GM19035 (cell line): ENCODE data around the gene SELP.
A peak's percentile ranks its signal among the peaks of the same experiment; 100 is the strongest.

Source experiments
- ATAC-seq: cut with Tn5 transposase; IDR thresholded peaks from one replicate; pipeline ENCODE4 v1.9.1; 2021; ENCODE audit not compliant: unreplicated experiment

The SELP gene

DNA sequence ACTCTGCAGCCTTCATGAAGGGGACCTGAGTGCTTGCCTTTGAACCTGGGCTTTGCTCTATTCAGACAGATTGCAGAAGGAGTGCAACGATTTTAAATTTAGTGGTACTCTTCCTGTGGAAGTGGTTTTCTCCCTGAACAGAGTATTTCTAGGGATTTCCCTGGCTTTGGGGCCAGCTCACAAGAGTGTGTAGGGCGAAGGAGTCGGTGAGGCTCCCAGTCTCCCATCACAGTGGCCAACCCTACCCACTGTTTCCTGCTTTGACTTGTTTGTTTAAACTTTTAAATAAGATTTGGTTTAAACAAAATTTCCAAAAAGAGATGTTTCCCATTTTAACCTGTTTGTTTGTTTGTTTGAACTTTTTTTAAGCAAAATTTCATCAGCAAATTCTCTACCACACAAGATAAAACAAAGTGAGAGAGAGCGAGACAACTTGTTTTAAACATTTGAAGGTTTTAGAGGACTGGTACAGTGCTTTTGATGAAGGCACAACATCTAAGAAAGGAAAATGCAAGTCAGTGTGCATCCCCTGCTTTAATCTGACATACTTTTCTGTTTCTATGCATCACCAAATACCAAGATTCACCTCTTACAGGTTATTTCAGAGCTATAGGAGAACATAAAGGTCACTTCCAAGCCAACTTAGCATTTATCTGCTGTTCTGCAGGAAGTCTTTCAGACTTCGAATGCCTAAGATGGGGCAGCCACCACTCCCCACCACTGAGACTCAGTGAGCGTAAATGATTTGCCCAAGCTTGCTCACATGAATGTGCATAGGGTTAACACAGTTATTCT lies 6.6 kb downstream of the SELP start:
- no peak for ATAC-seq

DNA sequence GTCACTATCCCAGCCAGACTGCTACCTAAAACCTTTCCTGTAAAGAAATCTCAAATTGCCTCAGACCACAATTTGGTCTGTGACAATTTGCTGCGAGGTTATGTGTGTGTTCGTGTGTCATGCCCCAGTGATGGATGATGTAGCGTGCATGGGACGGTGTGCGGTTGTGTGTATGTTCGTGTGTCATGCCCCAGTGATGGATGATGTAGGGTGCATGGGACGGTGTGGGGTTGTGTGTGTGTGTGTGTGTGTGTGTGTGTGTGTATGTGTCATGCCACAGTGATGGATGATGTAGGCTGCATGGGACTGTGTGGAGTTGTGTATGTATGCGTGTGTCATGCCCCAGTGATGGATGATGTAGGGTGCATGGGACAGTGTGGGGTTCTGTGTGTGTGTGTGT lies 9.4 kb downstream of the SELP start:
- ATAC-seq: no peak

DNA sequence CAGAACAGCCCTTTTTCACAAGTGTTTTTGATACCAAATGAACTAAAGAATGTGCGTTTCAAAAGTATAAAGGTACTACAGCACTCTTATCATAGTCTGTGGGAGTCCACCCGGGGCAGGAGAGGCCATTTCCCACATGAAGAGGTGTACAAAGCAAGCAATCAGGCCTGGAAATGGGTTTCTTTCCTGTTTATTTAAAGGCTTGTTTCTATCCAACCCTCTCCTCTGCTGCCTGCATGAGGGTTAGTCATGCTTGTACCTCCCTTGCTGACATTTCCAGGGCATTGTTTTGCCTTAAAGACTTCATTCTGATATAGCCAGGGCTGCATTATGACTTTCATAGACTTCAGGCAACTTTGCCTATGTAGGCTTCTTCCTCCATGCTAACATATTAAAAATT lies 11.6 kb downstream of the SELP start:
- ATAC-seq: no peak

DNA sequence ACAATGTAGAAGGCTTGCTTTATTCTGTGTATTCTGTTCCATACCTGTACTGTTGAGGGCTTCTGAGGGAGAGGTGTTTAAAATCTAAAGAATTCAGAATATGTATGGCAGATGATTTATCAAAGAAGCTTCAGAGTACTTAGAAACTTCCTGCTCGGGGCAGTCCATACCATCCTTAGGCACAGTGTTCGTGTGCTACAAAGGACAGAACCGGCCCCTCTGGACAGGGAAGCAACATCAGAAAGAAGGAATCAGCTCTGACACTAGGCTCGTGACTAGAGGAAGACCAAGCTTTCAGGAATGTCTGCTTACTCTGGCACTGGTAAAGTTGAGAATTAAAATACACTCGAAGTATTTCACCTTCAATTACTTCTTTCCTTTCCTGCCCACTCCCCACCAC lies 14.1 kb downstream of the SELP start:
- ATAC-seq: no peak

DNA sequence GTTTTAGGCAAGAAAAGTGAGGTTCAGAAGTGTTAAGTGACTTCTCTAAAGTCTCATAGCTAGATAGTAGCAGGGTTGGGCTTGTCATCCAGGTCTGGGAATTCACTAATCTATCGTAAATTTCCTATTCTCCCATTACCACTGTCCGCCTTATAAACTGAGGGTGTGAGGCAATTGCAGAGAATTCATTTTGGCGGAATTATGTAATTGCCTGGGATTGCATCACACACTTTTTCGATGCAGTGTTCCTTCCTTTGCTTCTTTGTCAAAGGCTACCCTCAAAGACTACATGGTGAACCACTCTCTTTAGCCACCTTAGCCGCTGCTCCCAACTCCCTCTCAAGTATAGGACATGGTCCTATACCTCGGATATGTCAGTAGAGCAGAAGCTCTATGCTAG lies 19.1 kb downstream of the SELP start:
- ATAC-seq: no peak

DNA sequence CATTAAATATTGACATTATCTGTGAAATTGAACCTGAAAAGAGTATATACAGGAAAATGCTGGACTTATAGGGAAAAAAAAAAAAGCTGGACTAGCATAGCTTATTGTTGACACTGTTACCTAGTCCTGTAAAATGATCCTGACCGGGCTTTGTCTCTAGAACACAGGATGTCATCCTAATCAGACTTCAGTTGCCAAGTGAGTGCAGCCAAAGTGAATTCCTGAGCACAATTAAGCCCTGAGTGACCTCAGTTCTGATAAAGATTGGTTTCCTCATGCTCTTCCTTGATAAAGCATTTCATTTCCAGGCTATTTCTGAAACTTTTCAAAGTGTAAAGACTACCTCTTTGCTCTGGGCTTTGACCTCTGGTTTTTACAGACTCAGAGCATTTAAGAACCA lies 19.8 kb downstream of the SELP start:
- ATAC-seq: no peak

DNA sequence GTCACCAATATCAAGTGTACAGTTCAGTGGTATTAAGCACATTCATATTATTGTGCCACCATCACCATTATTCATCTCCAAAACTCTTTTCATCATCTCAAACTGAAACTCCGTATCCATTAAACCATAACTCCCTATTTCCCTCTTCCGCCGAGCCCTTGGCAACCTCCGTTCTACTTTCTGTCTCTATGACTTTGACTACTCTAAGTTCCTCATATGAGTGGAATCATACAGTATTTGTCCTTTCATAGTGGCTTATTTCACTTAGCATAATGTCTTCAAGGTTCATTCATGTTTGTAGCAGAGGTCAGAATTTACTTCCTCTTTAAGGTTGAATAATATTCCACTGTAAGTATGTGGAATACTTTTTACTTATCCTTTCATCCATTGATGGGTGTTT lies 21.7 kb downstream of the SELP start:
- no peak for ATAC-seq

DNA sequence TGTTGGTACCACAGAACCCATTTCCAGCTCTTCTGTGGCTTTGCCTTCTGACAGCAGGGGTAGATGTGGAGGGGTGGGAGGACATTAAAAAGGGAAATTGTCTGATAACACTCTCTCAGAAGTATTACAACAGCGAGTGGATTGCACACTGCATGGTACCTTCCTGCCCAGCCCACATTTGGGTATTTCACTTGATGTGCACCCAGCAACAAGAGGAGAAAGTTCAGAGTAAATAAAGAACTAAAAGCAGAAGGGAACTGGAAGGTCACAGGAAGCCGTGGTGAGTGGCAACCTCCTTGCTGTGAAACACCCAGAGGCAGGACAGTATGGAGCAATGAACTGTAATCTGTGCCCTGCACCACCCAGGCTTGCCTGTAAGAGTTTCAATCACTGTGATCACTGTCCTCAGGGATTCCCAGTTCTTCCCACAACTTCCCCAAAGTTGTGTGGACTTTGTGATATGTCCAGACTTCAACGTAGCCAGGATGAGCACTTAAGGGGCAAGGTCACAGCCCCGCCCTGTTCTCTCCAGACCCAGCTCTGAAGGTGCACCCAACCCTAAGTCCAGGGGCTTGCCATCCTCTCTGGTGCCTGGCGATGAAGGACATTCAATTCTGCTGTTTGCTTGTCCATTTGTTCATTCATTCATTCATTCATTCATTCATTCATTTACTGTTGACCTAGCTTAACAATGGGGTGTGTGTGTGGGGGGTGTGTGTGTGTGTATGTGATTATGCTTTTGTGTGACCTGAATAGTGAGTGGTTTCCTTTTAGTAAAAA lies 25.0 kb downstream of the SELP start:
- ATAC-seq: no peak

DNA sequence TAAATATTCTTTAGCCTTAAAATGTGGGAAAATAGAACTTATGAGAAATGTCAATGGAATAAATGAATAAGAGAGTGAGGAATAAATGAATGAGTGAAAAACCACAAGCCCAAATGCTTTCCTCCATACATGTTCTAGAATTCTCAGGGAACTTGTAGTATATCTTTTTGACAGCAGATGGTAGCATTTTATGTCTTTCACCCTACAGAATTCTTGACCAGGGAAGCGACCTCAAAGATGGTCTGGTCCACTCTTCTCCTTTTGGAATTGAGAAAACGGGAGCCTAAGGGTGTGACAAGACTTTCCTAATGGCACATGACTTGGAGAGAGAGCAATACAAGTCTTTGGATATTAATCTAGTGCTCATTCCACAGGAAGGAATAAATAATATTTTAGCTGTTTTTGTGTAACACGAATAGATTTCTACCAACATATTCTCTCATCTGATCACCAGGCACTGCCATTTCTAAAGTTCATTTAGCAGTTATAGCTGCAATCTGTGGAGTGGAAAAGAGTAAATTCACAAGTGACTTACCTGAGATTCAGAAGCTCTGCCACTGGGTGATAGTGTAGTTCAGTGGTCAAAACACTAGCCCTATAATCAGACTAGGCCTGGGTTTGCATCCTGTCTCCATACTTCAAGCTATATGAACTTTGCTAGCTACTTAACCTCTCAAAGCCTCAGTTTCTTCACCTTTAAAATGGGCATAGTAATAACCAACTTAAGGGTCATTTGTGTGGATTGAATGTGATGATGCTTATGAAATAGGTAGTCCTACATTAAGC lies 28.6 kb downstream of the SELP start:
- no peak for ATAC-seq

DNA sequence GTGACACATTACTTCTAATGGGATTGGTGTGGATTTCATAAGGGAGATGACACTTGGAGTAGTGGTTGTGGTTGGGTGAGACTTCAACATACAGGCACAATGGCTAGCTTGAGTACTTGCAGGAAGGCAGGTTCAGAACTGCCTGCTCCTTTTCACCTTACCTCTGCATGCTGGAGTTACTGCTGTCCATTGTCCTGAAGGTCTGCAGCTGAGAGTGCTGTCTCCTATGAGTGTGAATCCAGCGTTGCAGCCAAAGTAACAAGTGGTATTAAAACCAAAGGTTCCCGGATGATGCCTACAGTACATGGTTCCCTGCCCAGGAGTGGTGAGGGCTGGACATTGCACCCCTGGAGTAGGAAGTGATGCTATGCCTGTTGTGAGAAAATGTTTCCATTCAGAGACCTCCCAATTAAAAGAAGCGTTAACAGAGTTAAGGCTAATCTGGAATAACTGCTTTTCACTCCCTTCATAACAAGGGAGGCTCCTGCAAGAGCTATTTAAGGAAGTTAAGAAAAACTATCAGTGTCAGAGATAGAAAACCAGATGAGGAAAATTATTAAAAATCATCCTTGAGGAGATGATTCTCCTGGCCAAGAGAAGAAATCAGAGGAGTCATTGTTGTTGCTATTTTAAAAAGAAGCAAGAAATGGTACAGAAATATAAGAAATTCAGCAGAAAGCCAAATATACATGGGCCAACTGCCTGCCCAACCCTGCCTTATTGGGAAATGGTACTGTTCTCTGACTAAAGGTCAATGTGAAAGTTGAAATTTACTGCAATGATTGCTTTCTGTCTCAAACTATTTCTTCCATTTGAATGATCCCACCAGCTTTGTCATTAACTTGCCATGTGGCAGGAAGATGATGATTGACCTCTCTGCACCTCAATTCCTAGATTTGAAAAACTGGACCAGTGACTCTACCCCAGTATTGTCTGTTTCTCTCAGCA lies 33.9 kb downstream of the SELP start:
- no peak for ATAC-seq

DNA sequence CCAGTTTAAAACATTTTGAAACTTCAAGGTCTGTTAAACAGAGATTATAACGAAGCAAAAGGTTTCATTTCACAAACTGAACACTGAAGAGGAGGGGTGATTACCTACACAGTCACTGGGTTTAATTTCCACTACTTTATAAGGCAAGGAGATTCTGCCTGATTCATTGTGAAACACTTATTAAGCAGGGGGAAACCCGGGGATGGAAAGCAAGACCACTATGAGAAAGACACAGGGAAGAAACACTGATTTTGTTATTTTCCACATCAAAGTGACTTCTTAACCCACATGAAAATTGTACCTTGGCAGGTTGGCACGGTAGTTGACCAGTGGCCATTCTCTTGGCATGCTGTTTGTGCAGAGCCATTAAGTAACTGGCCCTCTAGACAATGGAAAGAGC lies 35.5 kb downstream of the SELP start:
- no peak for ATAC-seq

DNA sequence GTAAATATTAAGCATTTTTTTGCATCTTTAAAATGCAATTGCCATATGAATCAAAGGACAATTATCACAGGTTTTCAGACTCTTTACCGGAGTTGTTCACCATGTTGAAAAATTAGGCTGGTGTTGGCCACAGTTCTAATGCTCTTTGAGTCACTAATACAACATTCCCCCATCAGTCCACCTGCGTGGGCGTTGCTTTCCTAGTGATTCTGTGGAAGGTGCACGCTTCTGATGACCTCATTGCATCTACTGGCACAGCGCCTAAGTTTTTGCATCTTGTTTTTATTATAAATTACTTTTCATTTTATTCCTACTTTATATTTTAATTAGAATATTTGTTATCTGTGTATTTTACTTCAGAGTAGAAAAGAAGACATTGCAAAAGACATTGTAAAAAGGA lies 39.0 kb downstream of the SELP start:
- ATAC-seq: no peak

DNA sequence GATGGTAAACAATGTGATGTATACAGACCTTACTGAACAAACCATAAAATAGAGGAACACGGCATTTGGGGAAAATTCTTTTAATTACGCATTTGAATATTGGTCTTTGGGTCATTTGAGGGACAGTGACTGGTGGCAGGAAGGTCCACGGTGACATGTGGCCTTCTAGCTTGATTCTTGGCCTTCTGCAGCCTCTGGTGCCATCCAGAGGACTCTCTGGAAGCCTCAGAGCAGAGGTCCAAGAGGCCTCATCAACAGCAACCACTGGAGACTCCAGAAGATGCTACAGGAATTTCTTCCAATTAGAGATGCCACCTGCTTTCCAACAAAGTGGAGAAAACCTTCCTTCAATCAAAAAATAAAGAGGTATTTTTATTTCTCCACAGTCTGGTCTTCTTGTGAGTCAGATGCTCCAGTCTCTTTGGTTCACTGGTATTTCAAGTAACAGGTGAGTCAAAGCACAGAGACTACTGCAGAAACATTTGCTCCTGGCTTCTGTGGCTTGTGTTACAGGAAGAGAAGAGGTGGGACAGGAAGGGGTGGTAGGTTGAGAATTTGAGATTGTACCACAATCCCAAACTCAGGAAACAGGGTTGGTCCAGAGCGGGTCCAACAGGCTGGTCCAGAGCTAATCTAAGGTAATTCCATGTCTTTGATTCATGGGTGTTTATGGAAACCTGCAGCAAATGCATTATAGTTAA lies 41.0 kb downstream of the SELP start:
- no peak for ATAC-seq

DNA sequence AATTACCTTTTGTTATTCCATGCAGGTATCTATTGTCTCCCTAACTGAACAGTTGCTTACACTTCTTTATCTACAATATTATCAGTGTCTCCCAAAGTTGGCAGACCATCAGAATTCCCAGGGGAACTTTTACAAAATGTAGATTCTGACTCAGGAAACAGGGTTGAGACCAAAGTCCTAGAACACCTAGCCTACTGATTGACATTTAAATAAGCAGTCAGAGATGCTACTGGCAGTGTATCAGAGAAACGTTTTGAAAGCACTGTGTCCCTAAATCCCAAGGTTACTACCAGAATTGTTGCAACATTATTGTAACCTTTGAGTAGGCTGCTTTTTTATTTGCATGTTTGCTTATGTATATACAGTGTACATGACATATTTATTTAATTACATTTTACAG lies 41.8 kb downstream of the SELP start:
- ATAC-seq: no peak

DNA sequence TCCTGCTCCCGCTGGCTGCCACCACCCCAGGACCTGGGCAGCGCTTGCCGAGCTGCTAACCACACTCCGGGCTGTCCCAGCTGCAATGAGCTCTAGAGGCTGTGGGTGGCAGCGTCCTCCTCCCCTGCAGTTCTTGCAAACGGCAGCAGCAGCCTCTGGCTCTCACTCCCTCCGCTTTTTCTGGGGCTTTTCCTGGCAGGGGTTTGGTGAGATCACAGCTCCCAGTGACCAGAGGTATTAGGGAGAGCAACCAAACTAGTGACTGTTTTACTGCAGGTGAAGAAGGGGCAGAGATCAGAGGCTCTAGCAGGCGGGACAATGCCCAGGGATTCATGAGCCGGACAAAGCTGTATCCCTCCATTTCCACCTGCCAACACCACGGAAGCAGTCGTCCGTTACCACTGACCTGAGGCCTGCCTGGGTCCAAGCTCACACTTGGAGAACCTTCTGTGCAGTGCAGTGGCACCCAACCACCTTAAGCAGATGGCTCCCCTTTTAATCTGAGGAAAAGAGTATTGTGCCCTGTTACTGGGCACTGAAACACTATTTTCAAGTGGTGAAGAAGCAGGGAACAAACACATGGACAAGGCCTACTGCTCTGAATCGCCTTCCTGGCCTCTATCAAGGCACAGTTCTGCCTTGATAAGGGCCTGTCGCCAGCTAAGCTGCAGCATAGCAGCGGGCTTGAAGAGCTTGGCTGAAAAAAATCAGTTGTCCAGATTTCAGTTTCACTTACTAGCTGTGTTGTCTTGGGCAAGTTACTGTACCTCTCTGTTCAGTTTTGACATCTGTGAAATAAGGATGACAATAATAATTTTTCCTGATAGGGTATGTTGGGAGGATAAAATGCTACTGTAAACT lies 43.3 kb downstream of the SELP start, which contains the start of gene F5:
Gene F5, minus strand, starts transcription at position 87 of the 861 bp plus-strand sequence. CDS start 95 bp downstream, outside the sequence.
- peak; percentile 95 for ATAC-seq

DNA sequence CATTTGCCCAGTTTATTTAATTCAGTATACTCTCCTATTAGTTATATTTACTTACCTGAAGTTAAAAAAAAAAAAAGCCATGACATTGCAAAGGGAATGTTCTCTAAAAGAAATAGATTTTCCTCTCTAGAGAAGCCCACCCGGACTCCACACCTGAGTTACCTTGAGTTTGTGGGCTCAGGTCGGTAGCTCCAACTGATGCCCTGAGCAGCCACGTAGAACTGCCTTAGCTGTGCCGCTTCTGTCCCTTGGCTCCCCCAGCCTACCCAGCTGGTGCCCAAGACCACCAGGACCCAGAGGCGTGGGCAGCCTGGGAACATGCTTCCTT lies 43.9 kb downstream of the SELP start:
- peak; percentile 34 for ATAC-seq

DNA sequence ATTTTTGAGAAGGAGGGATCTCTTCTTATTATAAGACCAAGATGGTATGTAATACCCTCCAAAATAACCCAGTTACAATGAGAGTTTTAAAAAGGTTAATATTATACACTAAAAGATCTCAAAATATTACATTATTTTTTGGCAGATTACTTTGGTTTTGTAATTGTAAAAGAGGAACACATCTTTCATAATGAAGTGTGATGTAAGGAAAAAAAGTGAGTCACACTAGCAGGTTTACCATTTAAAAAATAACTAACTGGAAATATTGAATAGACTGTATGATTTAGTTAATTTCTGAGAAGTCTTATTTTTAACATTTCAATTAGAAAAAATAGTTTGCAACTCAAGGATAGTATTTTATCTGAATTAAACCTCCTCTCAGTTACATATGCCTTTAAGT lies 44.7 kb downstream of the SELP start:
- ATAC-seq: no peak

DNA sequence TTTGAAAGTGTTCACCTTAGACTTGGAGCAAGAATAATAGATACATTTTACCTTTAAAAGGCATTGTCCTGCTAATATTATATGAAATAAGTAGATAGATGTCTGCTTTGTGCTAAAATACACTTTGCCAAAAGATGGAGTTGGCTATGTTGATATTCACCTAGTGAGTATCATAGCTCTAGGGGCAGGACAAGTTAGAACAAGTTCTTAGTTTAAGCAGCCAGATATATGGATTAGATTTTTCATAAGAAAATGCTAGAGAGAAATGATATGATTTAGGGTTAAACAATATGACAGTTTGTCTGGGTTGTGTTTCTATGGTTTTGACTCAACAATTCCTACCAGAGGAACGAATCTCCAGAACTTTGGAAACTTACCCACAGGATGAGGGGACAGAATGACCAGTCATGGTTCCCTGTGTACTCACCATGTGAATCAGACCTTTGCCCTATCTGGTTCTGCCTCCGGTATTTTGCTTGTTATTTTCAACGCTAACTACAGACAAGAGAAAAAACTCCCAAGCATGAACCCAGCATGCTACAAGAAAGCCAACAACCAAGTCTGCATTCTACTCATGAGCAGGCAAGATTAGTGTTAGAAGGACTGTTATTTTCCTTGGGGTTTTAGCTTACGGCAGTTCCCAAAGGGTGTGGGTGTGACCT lies 45.3 kb downstream of the SELP start:
- ATAC-seq: no peak
